PFSK-1 (cell line): ENCODE data around the gene ECE1.
A peak's percentile ranks its signal among the peaks of the same experiment; 100 is the strongest.

Experiments
- POLR2AphosphoS5 ChIP-seq: IDR thresholded peaks from 2 replicates; pipeline ENCODE4 v1.6.1; 2012; ENCODE audit warnings: low read depth, mild to moderate bottlenecking, control low read depth, low read length, moderate library complexity
- TAF1 ChIP-seq: IDR thresholded peaks from 2 replicates; pipeline ENCODE4 v1.6.1; 2012; ENCODE audit warnings: low read length, control low read depth, borderline replicate concordance; ENCODE audit not compliant: insufficient read depth
- TF ChIP-seq, protein P1 (sequence below), 2 experiments: IDR thresholded peaks; 2 replicates each; pipeline versions ENCODE4 v1.6.1 to v1.8.0; 2011 to 2012; ENCODE audit warnings: low read depth in 2 of 2, low read length in 2 of 2, control low read depth in 1 of 2, inconsistent platforms in 1 of 2, mild to moderate bottlenecking in 1 of 2, moderate library complexity in 1 of 2; ENCODE audit not compliant: insufficient read depth in 1 of 2

DNA sequence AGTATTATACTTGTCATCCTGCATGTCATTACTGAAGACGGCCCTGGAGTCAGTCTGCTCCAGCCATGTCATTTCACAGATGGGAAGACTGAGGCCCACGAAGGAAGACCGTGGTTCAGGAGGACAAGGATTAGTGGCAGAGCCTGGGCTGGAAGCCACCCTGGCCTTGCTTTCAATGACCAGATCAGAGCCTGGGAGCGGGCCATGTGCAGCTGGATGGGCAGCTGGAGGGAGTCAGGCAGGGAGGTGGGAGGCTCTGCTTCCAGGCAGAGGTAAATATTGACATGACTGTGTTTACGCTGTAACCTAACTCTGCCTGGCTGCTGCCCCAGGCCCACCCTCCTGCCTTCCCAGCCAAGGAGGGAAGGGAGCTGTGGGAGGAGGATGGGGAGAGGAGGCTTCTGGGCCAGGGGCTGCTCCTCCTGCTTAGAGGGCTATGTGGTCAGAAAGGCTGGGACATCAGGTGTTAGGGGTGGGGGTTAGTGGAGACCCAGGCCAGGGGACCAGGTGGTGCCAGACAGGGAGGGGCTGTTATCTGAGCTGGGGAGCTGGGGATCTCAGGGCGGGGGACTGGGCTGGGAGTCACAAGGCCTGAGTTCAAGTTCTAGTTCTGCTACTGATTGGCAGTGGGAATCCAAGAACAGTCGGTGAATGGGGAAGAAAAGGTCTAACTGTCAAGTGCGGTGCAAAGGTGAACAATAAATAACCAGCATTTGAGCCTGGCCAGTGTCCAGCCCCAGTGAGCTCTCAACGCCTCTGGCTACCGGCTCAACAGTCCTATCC, 48.5 kb upstream of the ECE1 start:
- no peak for TF ChIP-seq POLR2AphosphoS5
- TF ChIP-seq, protein P1, sequence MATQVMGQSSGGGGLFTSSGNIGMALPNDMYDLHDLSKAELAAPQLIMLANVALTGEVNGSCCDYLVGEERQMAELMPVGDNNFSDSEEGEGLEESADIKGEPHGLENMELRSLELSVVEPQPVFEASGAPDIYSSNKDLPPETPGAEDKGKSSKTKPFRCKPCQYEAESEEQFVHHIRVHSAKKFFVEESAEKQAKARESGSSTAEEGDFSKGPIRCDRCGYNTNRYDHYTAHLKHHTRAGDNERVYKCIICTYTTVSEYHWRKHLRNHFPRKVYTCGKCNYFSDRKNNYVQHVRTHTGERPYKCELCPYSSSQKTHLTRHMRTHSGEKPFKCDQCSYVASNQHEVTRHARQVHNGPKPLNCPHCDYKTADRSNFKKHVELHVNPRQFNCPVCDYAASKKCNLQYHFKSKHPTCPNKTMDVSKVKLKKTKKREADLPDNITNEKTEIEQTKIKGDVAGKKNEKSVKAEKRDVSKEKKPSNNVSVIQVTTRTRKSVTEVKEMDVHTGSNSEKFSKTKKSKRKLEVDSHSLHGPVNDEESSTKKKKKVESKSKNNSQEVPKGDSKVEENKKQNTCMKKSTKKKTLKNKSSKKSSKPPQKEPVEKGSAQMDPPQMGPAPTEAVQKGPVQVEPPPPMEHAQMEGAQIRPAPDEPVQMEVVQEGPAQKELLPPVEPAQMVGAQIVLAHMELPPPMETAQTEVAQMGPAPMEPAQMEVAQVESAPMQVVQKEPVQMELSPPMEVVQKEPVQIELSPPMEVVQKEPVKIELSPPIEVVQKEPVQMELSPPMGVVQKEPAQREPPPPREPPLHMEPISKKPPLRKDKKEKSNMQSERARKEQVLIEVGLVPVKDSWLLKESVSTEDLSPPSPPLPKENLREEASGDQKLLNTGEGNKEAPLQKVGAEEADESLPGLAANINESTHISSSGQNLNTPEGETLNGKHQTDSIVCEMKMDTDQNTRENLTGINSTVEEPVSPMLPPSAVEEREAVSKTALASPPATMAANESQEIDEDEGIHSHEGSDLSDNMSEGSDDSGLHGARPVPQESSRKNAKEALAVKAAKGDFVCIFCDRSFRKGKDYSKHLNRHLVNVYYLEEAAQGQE (IDR thresholded peaks at IDR 0.05; ENCODE audit: insufficient read depth in 1 of 2, low read depth in 2 of 2, low read length in 2 of 2), result no peak
- TF ChIP-seq TAF1, result peak; percentile 33; the same call in 1 of the 2 replicates
